ENCODE data around the gene KDF1. TPM values are rescaled to one million over a fixed set of nuclear protein-coding genes. Genes with fewer than 3 reads are reported as not detected.

KDF1 gene
- not detected for total RNA-seq
- long read RNA-seq: 0 reads

GRCh38 chr1:26959722-26960624 lies at the start of gene KDF1:
Gene KDF1, minus strand, starts transcription at chr1:26960468. Its CDS starts 8,088 bp downstream, at chr1:26952380.
- no peak for DNase-seq (ENCODE audit: low spot score)

- no peak for DNase-seq (ENCODE audit: low spot score)
These were observed 49.4 kb upstream of the KDF1 start for GRCh38 chr1:27009601-27010197.

GRCh38 chr1:27007909-27008582 lies 47.8 kb upstream of the KDF1 start:
- no peak for DNase-seq (ENCODE audit: low spot score)

- no peak for DNase-seq (ENCODE audit: low spot score)
These were observed 46.4 kb upstream of the KDF1 start for GRCh38 chr1:27006683-27007082.

GRCh38 chr1:27005648-27006496 lies 45.6 kb upstream of the KDF1 start:
- DNase-seq (ENCODE audit: low spot score): no peak

- DNase-seq (ENCODE audit: low spot score): no peak
These were observed 44.9 kb upstream of the KDF1 start for GRCh38 chr1:27005166-27005530.

GRCh38 chr1:27004471-27005165 lies 44.4 kb upstream of the KDF1 start:
- DNase-seq (ENCODE audit: low spot score): no peak

- no peak for DNase-seq (ENCODE audit: low spot score)
These were observed 43.6 kb upstream of the KDF1 start for GRCh38 chr1:27003745-27004470.

GRCh38 chr1:27001570-27002360 lies 41.5 kb upstream of the KDF1 start:
- DNase-seq (ENCODE audit: low spot score): no peak

- no peak for DNase-seq (ENCODE audit: low spot score)
These were observed 40.7 kb upstream of the KDF1 start for GRCh38 chr1:27000817-27001460.

GRCh38 chr1:27000090-27000816 lies 40.0 kb upstream of the KDF1 start:
- no peak for DNase-seq (ENCODE audit: low spot score)

- DNase-seq (ENCODE audit: low spot score): no peak
These were observed 39.2 kb upstream of the KDF1 start for GRCh38 chr1:26999440-26999987.

- no peak for DNase-seq (ENCODE audit: low spot score)
These were observed 38.4 kb upstream of the KDF1 start for GRCh38 chr1:26998429-26999300.

GRCh38 chr1:26996665-26997064 lies 36.4 kb upstream of the KDF1 start:
- DNase-seq (ENCODE audit: low spot score): no peak

GRCh38 chr1:26996024-26996423 lies 35.8 kb upstream of the KDF1 start:
- no peak for DNase-seq (ENCODE audit: low spot score)

GRCh38 chr1:26994787-26995517 lies 34.7 kb upstream of the KDF1 start:
- no peak for DNase-seq (ENCODE audit: low spot score)
